Heart left ventricle (tissue), 13 donors: ENCODE results near the gene C22orf42.

Source experiments
- CTCF ChIP-seq, 12 donors: fragments of 200-600 bp; sonication (generic) in 4 of 12; IDR thresholded peaks; one replicate each; pipeline versions ENCODE4 v1.5.0 to v1.8.0; 2018 to 2022; ENCODE audit warnings: antibody characterized with exemption in 12 of 12, mild to moderate bottlenecking in 5 of 12
- POLR2A ChIP-seq, 2 donors: fragments of 450-650 bp; IDR thresholded peaks; one replicate each; pipeline ENCODE4 v1.6.1; 2017; ENCODE audit warnings: antibody characterized with exemption in 2 of 2, mild to moderate bottlenecking in 2 of 2, moderate library complexity in 2 of 2
- donor health status: ischemic (EF 13 %, LVEDD 7.1; RV severe dilation, severe dysfunction).
- donor health status: DM: no; HTN: yes; CAD: no.
- donor health status: DM: no; HTN: no; CAD: no.
- donor health status: ischemic (EF 25% LVEDD 6.9; RV normal size, moderate dysfunction).
- donor health status: ischemic (EF 25% LVEDD 5.7; RV mildly dilated, moderate dysfunction).
- donor health status: ischemic (EF 35%, LVEDD 5.7; RV mildly dilated, moderate dysfunction).
- donor health status: nonischemic (EF 11% LVEDD 7.7; RV severe dilation, severe dysfunction).
- donor health status: DM: yes; HTN: yes; CAD: no.
- donor health status: PGD.
- donor health status: ischemic (EF 29% LVEDD 5.4; RV normal size, mild dysfunction).
- donor health status: nonischemic (EF 23%, LVEDD 6.1; RV moderate dilation, normal function).

GRCh38 chr22:32208681-32209080 lies 49.6 kb upstream of the C22orf42 start:
- no peak for TF ChIP-seq CTCF (IDR thresholded peaks at IDR 0.05)
- TF ChIP-seq POLR2A (IDR thresholded peaks at IDR 0.05) = no peak
